Loucy (cell line): Measurements from ENCODE around the gene SDK1.

Source experiments
- H2AFZ ChIP-seq: fragments of 200-600 bp; sonication (generic); 2 replicates; pipeline ENCODE4 v1.6.0; 2016; ENCODE audit warnings: antibody characterized with exemption, mild to moderate bottlenecking, low read length, moderate library complexity
- H3F3A ChIP-seq: fragments of 200-600 bp; 2 replicates; pipeline ENCODE4 v1.6.0; 2016; ENCODE audit warnings: antibody characterized with exemption, low read depth, mild to moderate bottlenecking
- H3K27me3 ChIP-seq: fragments of 200-600 bp; sonication (generic); 2 replicates; pipeline ENCODE4 v1.6.1; 2014; ENCODE audit warnings: low read length, mild to moderate bottlenecking; ENCODE audit not compliant: insufficient read depth, poor library complexity, severe bottlenecking
- H3K36me3 ChIP-seq: fragments of 200-600 bp; sonication (generic); 2 replicates; pipeline ENCODE4 v1.6.1; 2016; ENCODE audit warnings: low read length; ENCODE audit not compliant: insufficient read depth
- H3K4me1 ChIP-seq: fragments of 200-600 bp; sonication (generic); 2 replicates; pipeline ENCODE4 v1.5.1; 2014; ENCODE audit warnings: low read length, mild to moderate bottlenecking; ENCODE audit not compliant: insufficient read depth, poor library complexity, severe bottlenecking
- H3K4me2 ChIP-seq: fragments of 200-600 bp; sonication (generic); 2 replicates; pipeline ENCODE4 v1.6.0; 2014; ENCODE audit warnings: antibody characterized with exemption, low read length, low read depth, mild to moderate bottlenecking; ENCODE audit not compliant: poor library complexity, severe bottlenecking
- H3K4me3 ChIP-seq: fragments of 200-600 bp; sonication (generic); 2 replicates; pipeline ENCODE4 v1.5.1; 2014; ENCODE audit warnings: low read length, mild to moderate bottlenecking, mixed read lengths; ENCODE audit not compliant: poor library complexity, severe bottlenecking
- H3K79me2 ChIP-seq: fragments of 200-600 bp; sonication (generic); 2 replicates; pipeline ENCODE4 v1.6.1; 2014; ENCODE audit warnings: low read length; ENCODE audit not compliant: insufficient read depth
- H3K9ac ChIP-seq: fragments of 200-600 bp; sonication (generic); 2 replicates; pipeline ENCODE4 v1.6.0; 2014; ENCODE audit warnings: mild to moderate bottlenecking, low read depth, low read length, moderate library complexity; ENCODE audit not compliant: poor library complexity, severe bottlenecking
- H3K9me2 ChIP-seq: fragments of 200-600 bp; sonication (generic); replicated peaks from 2 replicates; pipeline ENCODE4 v1.6.1; 2016; ENCODE audit warnings: low read depth, low read length, mixed read lengths
- H3K9me3 ChIP-seq: fragments of 200-600 bp; sonication (generic); 2 replicates; pipeline ENCODE4 v1.6.1; 2014; ENCODE audit warnings: mild to moderate bottlenecking, antibody characterized with exemption, low read length, low read depth; ENCODE audit not compliant: insufficient read depth
- H4K20me1 ChIP-seq: fragments of 200-600 bp; sonication (generic); 2 replicates; pipeline ENCODE4 v1.6.0; 2014; ENCODE audit warnings: antibody characterized with exemption, low read length, mild to moderate bottlenecking; ENCODE audit not compliant: insufficient read depth, poor library complexity, severe bottlenecking
- EZH2phosphoT487 ChIP-seq: fragments of 200-600 bp; IDR thresholded peaks from 2 replicates; pipeline ENCODE4 v1.6.1; 2018; ENCODE audit warnings: antibody characterized with exemption, mild to moderate bottlenecking, moderate library complexity, borderline replicate concordance
- TF ChIP-seq, protein P1 (sequence below): fragments of 200-600 bp; sonication (generic); conservative IDR thresholded peaks from 2 replicates; pipeline ENCODE4 v1.5.1; 2014; ENCODE audit warnings: mild to moderate bottlenecking, antibody characterized with exemption, low read length

The SDK1 gene

DNA sequence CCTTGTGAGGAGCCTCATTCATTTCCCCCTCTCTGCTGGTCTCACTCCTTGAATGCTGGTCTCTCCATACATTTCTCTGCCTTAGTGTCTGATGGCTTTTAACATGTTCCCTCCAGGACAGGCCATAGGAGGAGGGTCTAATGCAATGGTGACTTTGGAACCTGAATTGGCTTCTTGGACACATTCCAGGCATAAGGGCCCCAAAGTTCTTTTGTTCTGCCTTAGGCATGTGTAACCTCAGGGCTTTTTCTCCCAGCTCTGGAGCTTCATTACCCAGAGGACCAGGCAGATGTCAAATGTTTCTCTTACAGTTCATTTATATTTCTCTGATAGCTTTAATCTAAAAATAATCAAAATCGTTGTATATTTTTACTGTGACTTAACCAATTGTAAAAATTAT is 162.6 kb downstream of the SDK1 start:
- no peaks in the 10 kb centered on the region for H3K27me3 ChIP-seq
- no peaks in the 10 kb centered on the region for H3K9me2 ChIP-seq
- H3K79me2 ChIP-seq, result no peaks in the 10 kb centered on the region
- no peaks in the 10 kb centered on the region for H3F3A ChIP-seq
- H3K4me3 ChIP-seq, result no peak overlapping the region
- H2AFZ ChIP-seq, result no peak overlapping the region
- TF ChIP-seq, protein P1, sequence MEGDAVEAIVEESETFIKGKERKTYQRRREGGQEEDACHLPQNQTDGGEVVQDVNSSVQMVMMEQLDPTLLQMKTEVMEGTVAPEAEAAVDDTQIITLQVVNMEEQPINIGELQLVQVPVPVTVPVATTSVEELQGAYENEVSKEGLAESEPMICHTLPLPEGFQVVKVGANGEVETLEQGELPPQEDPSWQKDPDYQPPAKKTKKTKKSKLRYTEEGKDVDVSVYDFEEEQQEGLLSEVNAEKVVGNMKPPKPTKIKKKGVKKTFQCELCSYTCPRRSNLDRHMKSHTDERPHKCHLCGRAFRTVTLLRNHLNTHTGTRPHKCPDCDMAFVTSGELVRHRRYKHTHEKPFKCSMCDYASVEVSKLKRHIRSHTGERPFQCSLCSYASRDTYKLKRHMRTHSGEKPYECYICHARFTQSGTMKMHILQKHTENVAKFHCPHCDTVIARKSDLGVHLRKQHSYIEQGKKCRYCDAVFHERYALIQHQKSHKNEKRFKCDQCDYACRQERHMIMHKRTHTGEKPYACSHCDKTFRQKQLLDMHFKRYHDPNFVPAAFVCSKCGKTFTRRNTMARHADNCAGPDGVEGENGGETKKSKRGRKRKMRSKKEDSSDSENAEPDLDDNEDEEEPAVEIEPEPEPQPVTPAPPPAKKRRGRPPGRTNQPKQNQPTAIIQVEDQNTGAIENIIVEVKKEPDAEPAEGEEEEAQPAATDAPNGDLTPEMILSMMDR, result no peak
- no peak for TF ChIP-seq EZH2phosphoT487
- H3K36me3 ChIP-seq, result no peaks in the 10 kb centered on the region
- H3K9me3 ChIP-seq, result no peaks in the 10 kb centered on the region
- no peak overlapping the region for H3K9ac ChIP-seq
- H3K4me2 ChIP-seq, result no peak overlapping the region
- peaks cover 16% of the 10 kb centered on the region for H3K4me1 ChIP-seq
- no peaks in the 10 kb centered on the region for H4K20me1 ChIP-seq

DNA sequence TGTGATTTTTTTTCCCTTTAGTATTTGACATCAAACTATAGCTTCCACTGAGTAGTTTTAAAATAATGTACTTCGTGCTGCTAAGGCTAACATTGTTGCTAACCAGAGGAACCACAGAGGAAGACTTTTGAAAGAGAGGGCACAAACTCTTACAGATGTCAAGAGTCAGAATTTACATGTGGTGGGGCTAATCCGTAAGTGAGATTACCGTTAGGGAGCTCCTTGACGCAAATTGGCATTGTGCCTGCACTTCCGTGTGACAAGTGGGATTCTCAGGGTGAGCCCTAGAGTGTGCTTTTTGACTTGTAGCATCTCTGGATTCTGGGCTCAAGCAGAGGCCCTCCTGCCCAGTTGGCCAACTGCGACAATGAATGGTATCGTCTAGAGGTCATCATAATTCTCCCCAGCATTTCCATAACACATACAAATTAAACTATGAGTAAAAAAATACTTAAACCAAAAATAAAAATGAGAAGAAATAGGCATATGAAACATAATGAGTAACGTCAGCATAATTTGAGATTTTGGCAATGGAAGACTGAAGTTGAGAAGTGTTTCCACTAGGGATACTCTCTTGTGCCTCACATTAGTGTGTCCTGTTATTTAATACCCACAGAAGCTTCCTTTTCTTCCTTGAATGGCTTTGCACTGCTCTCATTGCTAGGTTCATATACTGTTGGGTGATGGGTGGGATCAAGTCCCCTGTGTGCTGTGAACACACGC is 164.0 kb downstream of the SDK1 start:
- Histone ChIP-seq H4K20me1 (no peaks in the 10 kb centered on the region), H3K9ac (no peak overlapping the region), H2AFZ (no peak overlapping the region), H3K79me2 (no peaks in the 10 kb centered on the region), H3K9me2 (no peaks in the 10 kb centered on the region), H3K4me1 (peaks cover 16% of the 10 kb centered on the region), H3K4me3 (no peak overlapping the region), H3K27me3 (no peaks in the 10 kb centered on the region), H3K4me2 (no peak overlapping the region), H3K36me3 (no peaks in the 10 kb centered on the region), H3F3A (no peaks in the 10 kb centered on the region), H3K9me3 (no peaks in the 10 kb centered on the region)
- TF ChIP-seq, protein P1, result no peak
- no peak for TF ChIP-seq EZH2phosphoT487

DNA sequence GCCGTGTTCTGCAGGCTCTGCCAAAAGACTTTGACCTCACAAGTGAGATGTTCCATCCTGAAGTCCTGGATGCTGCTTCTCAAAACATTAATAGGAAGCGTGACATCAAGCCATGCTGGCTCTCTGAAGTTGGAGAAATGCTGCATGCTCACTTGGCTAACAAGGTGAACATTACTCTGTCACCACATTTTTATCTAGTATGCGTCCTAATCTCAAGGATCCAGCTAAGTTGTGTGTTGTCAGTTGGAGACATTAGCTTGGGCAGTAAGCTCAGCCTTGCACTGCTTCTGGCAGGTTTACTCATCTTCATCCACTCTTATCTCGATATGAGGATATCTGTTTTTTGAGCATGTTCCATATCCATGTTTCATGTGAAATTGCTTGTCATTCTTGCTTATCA is 165.2 kb downstream of the SDK1 start:
- Histone ChIP-seq H4K20me1 (no peaks in the 10 kb centered on the region), H3F3A (no peaks in the 10 kb centered on the region), H3K9ac (no peak overlapping the region), H3K79me2 (no peaks in the 10 kb centered on the region), H2AFZ (no peak overlapping the region), H3K4me2 (no peak overlapping the region), H3K36me3 (no peaks in the 10 kb centered on the region), H3K9me3 (no peaks in the 10 kb centered on the region), H3K27me3 (no peaks in the 10 kb centered on the region), H3K4me1 (peaks cover 12% of the 10 kb centered on the region), H3K9me2 (no peaks in the 10 kb centered on the region), H3K4me3 (no peak overlapping the region)
- TF ChIP-seq, protein P1, result no peak
- TF ChIP-seq EZH2phosphoT487, result no peak
